KBM-7 (cell line): ENCODE measurements around the gene KRTAP4-4.
"Not testable (repeated sequence)": the region's sequence is repeated elsewhere in the genome, so short reads cannot be mapped to it uniquely, and the experiment has no call there.

ENCODE experiments used
- DNase-seq: peaks from one replicate; pipeline ENCODE4 v3.0.0-alpha.2; 2015
- in situ Hi-C: fragments of 300-500 bp; cut with MboI; formaldehyde crosslinking; loops from 2 replicates; pipeline ENCODE4 v1.14.3; 2020; ENCODE audit warnings: low sequenced_read_pairs, low pct_unique_long_range_greater_than_20kb, mixed read lengths

KRTAP4-4 gene

DNA sequence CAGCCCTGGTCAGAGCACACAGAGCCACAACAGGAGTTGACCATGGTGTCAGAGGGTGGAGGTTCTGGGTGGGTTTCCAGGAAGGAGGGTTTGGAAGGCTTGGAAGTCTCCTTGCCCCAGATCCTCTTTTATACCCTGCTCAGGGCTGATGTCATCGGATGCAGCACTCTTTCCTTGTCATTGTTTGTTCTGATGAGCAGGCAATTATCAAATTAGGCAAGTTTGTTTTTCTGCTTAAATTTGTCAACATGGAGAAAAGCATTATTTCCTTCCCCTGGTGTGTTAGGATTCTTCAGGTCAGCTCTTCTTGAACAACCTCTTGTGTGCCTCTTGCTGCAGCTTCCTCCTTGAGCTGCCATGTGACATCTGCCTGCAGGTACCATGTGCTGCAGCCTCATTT, at the start of gene KRTAP4-4:
TSS of gene KRTAP4-4 (minus strand) at position 101 of the 400 bp plus-strand sequence. CDS start at position 44, 57 bp downstream.
- no peak for DNase-seq
- in situ Hi-C loops = no loop called here

DNA sequence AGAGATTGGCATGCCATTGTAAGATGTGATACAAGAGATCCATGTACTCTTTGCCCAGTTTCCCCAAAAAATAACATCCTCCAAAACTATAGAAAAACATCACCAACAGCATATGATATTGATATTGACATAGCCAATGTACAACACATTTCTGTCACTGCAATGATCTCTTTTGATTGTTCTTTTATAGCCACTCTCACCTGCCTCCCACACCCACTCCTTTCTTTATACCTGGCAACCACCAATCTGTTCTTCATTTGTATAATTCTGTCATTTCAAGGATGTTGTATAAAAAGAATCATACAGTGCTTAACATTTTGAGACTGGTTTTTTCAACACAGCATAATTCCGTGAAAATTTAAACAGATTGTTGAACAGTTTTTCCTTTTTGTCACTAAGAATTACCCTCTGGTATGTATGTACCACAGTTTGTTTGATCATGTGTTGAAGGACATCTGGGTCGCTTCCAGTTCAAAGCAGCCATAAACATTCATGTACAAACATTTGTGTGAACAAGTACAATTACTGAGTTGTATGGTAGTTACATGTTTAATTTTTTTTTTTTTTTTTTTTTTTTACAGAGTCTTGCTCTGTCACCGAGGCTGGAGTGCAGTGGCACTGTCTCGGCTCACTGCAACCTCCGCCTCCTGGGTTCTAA, 39.0 kb upstream of the KRTAP4-4 start:
- in situ Hi-C loops = no loop called here
- no peak for DNase-seq

DNA sequence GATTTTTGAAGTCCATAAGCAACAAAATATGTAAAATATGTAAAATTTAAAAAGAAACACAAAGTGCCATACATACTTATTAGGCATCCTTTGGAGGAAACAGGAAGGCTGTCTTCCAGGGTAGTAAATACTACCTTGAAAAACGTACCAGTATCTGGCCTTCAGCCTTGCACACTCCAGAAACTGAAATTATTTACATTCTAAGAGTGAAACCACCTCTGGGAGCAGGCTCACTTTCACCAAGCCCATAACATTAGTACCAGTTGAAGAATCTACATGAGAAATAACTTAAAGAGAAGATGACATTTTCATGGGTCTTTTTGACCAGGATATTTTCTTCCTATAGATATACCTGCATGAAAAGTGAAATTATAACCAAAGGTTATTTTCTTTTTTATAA, 35.5 kb upstream of the KRTAP4-4 start:
- in situ Hi-C loops = no loop called here
- DNase-seq = no peak

DNA sequence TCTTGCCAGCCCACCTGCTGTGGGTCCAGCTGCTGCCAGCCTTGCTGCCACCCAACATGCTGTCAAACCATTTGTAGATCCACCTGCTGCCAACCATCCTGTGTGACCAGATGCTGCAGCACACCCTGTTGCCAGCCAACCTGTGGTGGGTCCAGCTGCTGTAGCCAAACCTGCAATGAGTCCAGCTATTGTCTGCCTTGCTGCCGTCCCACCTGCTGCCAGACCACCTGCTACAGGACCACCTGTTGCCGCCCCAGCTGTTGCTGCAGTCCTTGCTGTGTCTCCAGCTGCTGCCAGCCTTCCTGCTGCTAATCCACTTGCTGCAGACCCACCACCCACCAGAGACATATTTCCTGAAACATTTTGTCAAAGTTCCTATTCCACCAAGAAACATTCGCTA, 29.8 kb upstream of the KRTAP4-4 start:
- in situ Hi-C loops = no loop called here
- DNase-seq = no peak

DNA sequence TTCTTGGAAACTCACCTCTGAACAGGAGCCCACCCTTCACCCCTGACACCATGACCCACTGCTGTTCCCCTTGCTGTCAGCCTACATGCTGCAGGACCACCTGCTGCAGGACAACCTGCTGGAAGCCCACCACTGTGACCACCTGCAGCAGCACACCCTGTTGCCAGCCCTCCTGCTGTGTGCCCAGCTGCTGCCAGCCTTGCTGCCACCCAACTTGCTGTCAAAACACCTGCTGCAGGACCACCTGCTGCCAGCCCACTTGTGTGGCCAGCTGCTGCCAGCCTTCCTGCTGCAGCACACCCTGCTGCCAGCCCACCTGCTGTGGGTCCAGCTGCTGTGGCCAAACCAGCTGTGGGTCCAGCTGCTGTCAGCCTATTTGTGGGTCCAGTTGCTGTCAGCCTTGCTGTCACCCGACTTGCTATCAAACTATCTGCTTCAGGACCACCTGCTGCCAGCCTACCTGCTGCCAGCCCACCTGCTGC, 29.3 kb upstream of the KRTAP4-4 start, which contains the start of gene KRTAP9-1:
TSS of gene KRTAP9-1 (plus strand) at position 51 of the 482 bp plus-strand sequence. CDS start at position 51, 0 bp downstream.
- DNase-seq, in situ Hi-C loops: not testable (repeated sequence)

- no peak for DNase-seq
- in situ Hi-C loops = no loop called here
Observed at GRCh38 chr17:41186872-41187271, 26.3 kb upstream of the KRTAP4-4 start.

DNA sequence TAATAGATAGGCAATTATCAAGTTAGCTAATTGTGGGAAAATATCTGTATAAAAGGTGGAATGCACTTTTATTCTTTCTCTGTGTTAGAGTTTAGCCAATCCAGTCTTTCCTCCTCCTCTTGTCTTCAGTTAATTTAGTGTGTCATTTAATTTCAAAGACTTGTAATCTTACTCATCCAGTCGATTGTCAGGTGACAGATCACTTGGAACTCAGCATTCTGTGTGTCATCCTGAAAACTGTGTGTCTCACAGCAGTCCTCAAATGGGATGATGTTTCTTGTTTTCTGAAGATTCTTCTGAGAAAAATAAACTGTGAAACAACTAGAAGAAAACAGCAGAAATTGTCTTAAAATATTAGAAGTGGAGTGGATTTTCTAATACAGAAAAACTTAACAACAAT, 24.5 kb upstream of the KRTAP4-4 start:
- DNase-seq = no peak

GRCh38 chr17:41184480-41184961, 24.0 kb upstream of the KRTAP4-4 start, which contains the start of gene KRTAP4-1:
TSS of gene KRTAP4-1 (minus strand) at chr17:41184911. CDS start at chr17:41184854, 57 bp downstream.
- DNase-seq = no peak
- in situ Hi-C loops = no loop called here

More for the DNA sequence above, 24.5 kb upstream of the KRTAP4-4 start:
- in situ Hi-C loops = no loop called here

DNA sequence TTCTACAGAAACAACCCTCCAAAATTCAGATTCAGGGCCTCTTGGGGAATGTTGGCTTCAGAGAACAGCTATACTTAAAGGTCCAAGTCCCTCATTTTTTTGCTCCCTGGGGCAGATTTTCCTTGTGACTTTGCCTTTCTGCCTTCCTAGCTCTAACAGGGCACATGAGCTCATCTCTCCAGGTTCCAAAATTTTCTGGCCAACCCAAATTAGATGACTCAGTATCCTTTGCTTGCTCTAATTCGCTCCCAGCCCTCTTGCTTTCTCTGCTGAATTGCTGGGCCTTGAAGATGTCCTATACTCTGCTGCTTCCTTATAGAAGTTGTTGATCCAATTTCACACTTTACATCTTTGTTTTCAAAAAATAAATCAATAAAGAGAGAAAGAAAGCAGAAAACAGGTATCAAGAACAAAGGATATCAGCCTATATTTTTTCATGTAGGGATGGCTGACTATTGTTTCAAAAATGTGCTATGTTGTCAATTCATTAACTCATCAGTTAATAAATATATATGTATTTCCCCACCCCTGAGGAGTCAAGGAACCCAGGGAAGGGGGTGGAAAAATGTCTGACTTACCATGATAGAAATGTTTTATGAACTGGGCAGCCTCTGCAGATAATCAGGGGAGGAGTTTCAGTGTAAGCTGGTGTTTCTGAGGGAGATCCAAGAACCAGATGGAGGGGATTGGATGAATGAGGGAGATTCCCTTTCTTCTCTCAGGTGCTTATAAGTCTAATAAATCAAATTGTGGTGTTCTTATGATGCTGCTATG, 18.5 kb upstream of the KRTAP4-4 start:
- in situ Hi-C loops = no loop called here
- DNase-seq = no peak

- DNase-seq = no peak
- in situ Hi-C loops = no loop called here
Observed at GRCh38 chr17:41178341-41178740, 17.8 kb upstream of the KRTAP4-4 start.

DNA sequence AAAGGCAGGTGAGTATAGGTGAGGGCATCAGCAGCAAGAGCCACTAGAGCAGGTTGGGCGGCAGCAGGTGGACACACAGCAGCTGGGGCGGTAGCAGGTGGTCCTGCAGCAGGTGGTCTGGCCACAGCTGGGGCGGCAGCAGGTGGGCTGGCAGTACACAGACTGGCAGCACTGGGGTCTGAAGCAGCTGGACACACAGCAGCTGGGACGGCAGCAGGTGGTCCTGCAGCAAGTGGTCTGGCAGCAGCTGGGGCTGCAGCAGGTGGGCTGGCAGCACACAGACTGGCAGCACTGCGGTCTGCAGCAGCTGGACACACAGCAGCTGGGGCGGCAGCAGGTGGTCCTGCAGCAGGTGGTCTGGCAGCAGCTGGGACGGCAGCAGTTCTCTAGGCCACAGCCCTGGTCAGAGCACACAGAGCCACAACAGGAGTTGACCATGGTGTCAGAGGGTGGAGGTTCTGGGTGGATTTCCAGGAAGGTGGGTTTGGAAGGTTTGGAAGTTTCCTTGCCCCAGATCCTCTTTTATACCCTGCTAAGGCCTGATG, 17.3 kb upstream of the KRTAP4-4 start, which contains the start of gene KRTAP4-2:
TSS of gene KRTAP4-2 (minus strand) at position 495 of the 545 bp plus-strand sequence. CDS start at position 438, 57 bp downstream.
- in situ Hi-C loops = no loop called here

GRCh38 chr17:41176744-41177387, 16.3 kb upstream of the KRTAP4-4 start:
- DNase-seq = peak; percentile 3
- in situ Hi-C loops = no loop called here

More for the DNA sequence above, 17.3 kb upstream of the KRTAP4-4 start, which contains the start of gene KRTAP4-2:
- DNase-seq = no peak

DNA sequence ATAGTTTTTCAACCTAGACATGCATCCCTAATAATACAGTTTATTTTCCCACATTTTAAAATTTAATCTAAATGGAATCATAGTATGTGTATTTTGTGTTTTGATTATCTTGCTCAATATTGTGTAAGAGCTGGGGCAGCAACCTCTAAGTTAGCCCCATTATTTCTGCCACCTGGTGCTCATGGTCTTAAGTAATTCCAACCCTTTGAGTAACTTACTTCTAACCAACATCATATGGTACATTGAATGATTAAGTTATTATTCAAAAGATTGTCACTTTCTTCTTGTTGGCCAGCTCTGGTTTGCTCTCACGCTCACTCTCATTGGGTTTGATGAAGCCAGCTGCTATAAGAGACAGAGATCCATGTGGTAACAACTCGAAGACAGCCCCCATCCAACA, 11.3 kb upstream of the KRTAP4-4 start:
- no peak for DNase-seq
- in situ Hi-C loops = no loop called here

- in situ Hi-C loops = no loop called here
- no peak for DNase-seq
Observed at GRCh38 chr17:41168121-41168520, 7.6 kb upstream of the KRTAP4-4 start, which contains the start of gene KRTAP4-3. TSS of gene KRTAP4-3 (minus strand) at chr17:41168221. CDS start at chr17:41168172, 49 bp downstream.

- in situ Hi-C loops = no loop called here
Observed at GRCh38 chr17:41167561-41167960, 7.0 kb upstream of the KRTAP4-4 start.

DNA sequence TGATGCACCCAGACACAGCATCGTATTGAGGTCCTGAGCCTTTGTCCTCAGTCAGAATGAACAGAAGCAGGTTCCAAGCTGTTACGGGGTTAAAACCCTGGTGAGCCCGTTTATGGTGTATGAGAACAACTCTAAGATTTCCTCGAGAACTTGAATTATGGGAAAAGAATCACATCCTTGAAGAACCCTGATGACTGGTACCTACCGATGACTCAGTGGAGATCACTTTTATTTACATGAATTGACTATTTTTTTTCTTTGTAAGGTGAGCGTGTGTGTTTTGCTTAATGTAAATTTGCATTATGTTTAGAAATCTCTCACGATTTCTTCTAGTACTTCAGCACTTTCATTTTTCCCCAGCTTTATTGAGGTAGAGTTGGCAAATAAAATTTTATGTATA, 3.3 kb upstream of the KRTAP4-4 start:
- in situ Hi-C loops = no loop called here
- no peak for DNase-seq

More at GRCh38 chr17:41167561-41167960, 7.0 kb upstream of the KRTAP4-4 start:
- no peak for DNase-seq

DNA sequence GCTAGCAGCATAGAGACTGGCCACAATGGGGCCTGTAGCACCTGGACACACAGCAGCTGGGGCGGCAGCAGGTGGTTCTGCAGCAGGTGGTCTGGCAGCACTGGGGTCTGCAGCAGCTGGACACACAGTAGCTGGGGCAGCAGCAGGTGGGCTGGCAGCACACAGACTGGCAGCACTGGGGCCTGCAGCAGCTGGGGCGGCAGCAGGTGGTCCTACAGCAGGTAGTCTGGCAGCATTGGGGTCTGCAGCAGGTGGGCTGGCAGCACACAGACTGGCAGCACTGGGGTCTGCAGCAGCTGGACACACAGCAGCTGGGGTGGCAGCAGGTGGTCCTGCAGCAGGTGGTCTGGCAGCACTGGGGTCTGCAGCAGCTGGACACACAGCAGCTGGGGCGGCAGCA, 358 bp downstream of the KRTAP4-4 start:
- in situ Hi-C loops, DNase-seq: not testable (repeated sequence)

- DNase-seq = peak; percentile 40
- in situ Hi-C loops = no loop called here
Observed at GRCh38 chr17:41153856-41154255, 6.7 kb downstream of the KRTAP4-4 start.

- in situ Hi-C loops = no loop called here
- no peak for DNase-seq
Observed at GRCh38 chr17:41151525-41151924, 9.0 kb downstream of the KRTAP4-4 start.
